Measurements from ENCODE around the gene RPP14.
A peak's percentile ranks its signal among the peaks of the same experiment; 100 is the strongest.

RPP14 gene

DNA sequence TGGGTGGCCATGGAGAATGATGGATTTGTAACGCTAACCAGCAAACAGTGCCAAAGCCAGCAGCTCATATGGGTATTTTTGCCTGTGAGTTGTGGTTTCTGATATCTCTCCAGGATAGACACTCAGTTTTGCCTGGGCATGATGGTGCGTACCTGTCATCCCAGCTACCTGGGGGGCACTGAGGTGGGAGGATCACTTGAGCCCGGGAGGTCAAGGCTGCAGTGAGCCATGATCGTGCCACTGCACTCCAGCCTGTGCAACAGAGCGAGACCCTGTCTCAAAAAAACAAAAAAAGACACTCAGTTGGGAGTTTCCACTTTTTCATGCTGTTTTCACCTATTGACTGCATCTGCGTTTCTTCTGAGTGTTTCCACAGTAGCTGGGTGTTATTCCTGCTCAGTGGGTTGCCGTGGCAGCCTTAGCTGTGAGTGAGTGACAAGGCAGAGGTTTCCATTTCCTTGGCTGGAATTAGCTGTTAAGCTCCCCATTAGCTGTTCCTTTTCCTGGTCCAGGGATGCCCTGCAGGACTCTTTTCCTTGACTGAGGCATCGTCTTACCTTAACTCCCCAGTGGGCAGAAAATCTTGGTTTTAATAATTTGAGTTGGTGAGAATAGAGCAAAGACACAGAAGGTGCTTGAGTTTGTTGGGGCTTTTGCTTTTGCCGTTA lies 14.2 kb upstream of the RPP14 start:
- no peaks in the 10 kb centered on the region for H3K36me3 ChIP-seq (ENCODE audit: control insufficient read depth in 1 of 2, insufficient read depth in 2 of 2, low read length in 2 of 2)
- H2BK12ac ChIP-seq (ENCODE audit: low read length) = no peak overlapping the region
- no peaks in the 10 kb centered on the region for H3K79me2 ChIP-seq (ENCODE audit: control insufficient read depth, insufficient read depth, low read length, poor library complexity)
- no peaks in the 10 kb centered on the region for H3K4me1 ChIP-seq (ENCODE audit: control insufficient read depth in 1 of 2, insufficient read depth in 2 of 2, low read length in 2 of 2)
- H3K27me3 ChIP-seq (ENCODE audit: insufficient read depth, low read length) = no peaks in the 10 kb centered on the region
- H2BK5ac ChIP-seq (ENCODE audit: low read depth, low read length, poor library complexity) = no peak overlapping the region
- H3K27ac ChIP-seq (ENCODE audit: low read depth, low read length) = no peak overlapping the region
- no peak overlapping the region for H3K4me3 ChIP-seq (ENCODE audit: low read depth, low read length)
- H3K4ac ChIP-seq (ENCODE audit: low read depth, low read length) = no peak overlapping the region
- no peak overlapping the region for H4K91ac ChIP-seq (ENCODE audit: low read depth, low read length)
- H3K18ac ChIP-seq (ENCODE audit: low read length) = no peak overlapping the region
- no peak overlapping the region for H3K4me2 ChIP-seq (ENCODE audit: low read length)
- H4K8ac ChIP-seq (ENCODE audit: low read depth, low read length) = no peak overlapping the region
- whole genome bisulfite sequencing (ENCODE audit: extremely low coverage, insufficient coverage, insufficient read length) = no CpG with 5 or more reads among the region's 9 CpGs
- DNase-seq = no peak
- H3K9me3 ChIP-seq (ENCODE audit: insufficient read depth, low read depth, low read length) = peaks cover 3% of the 10 kb centered on the region
- no peaks in the 10 kb centered on the region for H3K79me1 ChIP-seq (ENCODE audit: low read length)
- H3K9ac ChIP-seq (ENCODE audit: low read length) = no peak overlapping the region
- H3K14ac ChIP-seq (ENCODE audit: low read length) = no peak overlapping the region
- no peak overlapping the region for H4K12ac ChIP-seq (ENCODE audit: low read depth, low read length)
- no peak overlapping the region for H2AK5ac ChIP-seq (ENCODE audit: low read length)
- H2BK120ac ChIP-seq (ENCODE audit: insufficient read depth, low read length, poor library complexity) = no peak overlapping the region
- no peak overlapping the region for H2AFZ ChIP-seq (ENCODE audit: insufficient read depth, low read length, poor library complexity)
- peak overlapping the region; percentile 40 for H3K23ac ChIP-seq (ENCODE audit: low read length)

DNA sequence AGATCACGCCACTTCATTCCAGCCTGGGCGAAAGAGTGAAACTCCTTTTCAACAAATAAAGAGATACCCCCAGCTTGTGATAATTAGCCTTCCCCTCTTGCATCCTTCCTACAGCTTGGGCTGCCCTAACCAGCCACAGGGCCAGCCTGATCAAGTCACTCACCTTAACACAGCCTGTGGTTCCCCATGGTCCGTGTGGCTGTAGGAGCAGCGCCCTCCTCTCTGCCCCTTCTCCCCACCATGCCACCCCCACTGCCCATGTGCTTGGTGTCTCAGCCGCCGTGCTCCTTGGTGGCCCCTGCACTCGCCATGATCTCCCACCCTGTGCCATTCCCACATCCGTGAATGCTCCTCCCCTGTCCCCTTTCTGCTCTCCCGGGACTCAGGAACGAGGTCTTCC lies 13.2 kb upstream of the RPP14 start:
- no peak overlapping the region for H2BK12ac ChIP-seq (ENCODE audit: low read length)
- H4K8ac ChIP-seq (ENCODE audit: low read depth, low read length) = no peak overlapping the region
- H3K79me2 ChIP-seq (ENCODE audit: control insufficient read depth, insufficient read depth, low read length, poor library complexity) = no peaks in the 10 kb centered on the region
- H3K4me3 ChIP-seq (ENCODE audit: low read depth, low read length) = no peak overlapping the region
- no peak overlapping the region for H2BK120ac ChIP-seq (ENCODE audit: insufficient read depth, low read length, poor library complexity)
- no peak overlapping the region for H3K23ac ChIP-seq (ENCODE audit: low read length)
- H3K4me2 ChIP-seq (ENCODE audit: low read length) = no peak overlapping the region
- no peak overlapping the region for H4K91ac ChIP-seq (ENCODE audit: low read depth, low read length)
- WGBS (ENCODE audit: extremely low coverage, insufficient coverage, insufficient read length) = no CpG with 5 or more reads among the region's 10 CpGs
- H3K27me3 ChIP-seq (ENCODE audit: insufficient read depth, low read length) = no peaks in the 10 kb centered on the region
- H3K18ac ChIP-seq (ENCODE audit: low read length) = no peak overlapping the region
- no peak overlapping the region for H2BK5ac ChIP-seq (ENCODE audit: low read depth, low read length, poor library complexity)
- H3K79me1 ChIP-seq (ENCODE audit: low read length) = no peaks in the 10 kb centered on the region
- H2AK5ac ChIP-seq (ENCODE audit: low read length) = no peak overlapping the region
- peaks cover 3% of the 10 kb centered on the region for H3K9me3 ChIP-seq (ENCODE audit: insufficient read depth, low read depth, low read length)
- no peak for DNase-seq
- H3K9ac ChIP-seq (ENCODE audit: low read length) = no peak overlapping the region
- no peak overlapping the region for H3K27ac ChIP-seq (ENCODE audit: low read depth, low read length)
- no peak overlapping the region for H3K14ac ChIP-seq (ENCODE audit: low read length)
- H3K4me1 ChIP-seq (ENCODE audit: control insufficient read depth in 1 of 2, insufficient read depth in 2 of 2, low read length in 2 of 2) = no peaks in the 10 kb centered on the region
- H2AFZ ChIP-seq (ENCODE audit: insufficient read depth, low read length, poor library complexity) = no peak overlapping the region
- no peaks in the 10 kb centered on the region for H3K36me3 ChIP-seq (ENCODE audit: control insufficient read depth in 1 of 2, insufficient read depth in 2 of 2, low read length in 2 of 2)
- H4K12ac ChIP-seq (ENCODE audit: low read depth, low read length) = no peak overlapping the region
- no peak overlapping the region for H3K4ac ChIP-seq (ENCODE audit: low read depth, low read length)

DNA sequence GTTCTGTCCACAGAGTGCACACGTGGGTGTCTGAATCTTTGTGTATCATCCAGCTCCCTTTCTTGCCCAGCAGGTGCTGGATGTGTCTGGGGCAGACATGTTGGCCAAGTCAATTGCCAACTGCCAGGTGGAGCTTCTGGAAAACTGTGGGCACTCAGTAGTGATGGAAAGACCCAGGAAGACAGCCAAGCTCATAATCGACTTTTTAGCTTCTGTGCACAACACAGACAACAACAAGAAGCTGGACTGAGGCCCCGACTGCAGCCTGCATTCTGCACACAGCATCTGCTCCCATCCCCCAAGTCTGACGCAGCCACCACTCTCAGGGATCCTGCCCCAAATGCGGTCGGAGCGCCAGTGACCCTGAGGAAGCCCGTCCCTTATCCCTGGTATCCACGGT lies 12.5 kb upstream of the RPP14 start:
- Histone ChIP-seq H3K4me2 (ENCODE audit: low read length) (no peak overlapping the region), H3K79me1 (ENCODE audit: low read length) (no peaks in the 10 kb centered on the region), H4K8ac (ENCODE audit: low read depth, low read length) (no peak overlapping the region), H2AK5ac (ENCODE audit: low read length) (no peak overlapping the region), H2AFZ (ENCODE audit: insufficient read depth, low read length, poor library complexity) (no peak overlapping the region), H2BK5ac (ENCODE audit: low read depth, low read length, poor library complexity) (no peak overlapping the region), H2BK120ac (ENCODE audit: insufficient read depth, low read length, poor library complexity) (no peak overlapping the region), H3K14ac (ENCODE audit: low read length) (no peak overlapping the region), H3K79me2 (ENCODE audit: control insufficient read depth, insufficient read depth, low read length, poor library complexity) (no peaks in the 10 kb centered on the region), H3K18ac (ENCODE audit: low read length) (no peak overlapping the region), H3K4ac (ENCODE audit: low read depth, low read length) (no peak overlapping the region), H3K27ac (ENCODE audit: low read depth, low read length) (no peak overlapping the region), H3K9me3 (ENCODE audit: insufficient read depth, low read depth, low read length) (peaks cover 3% of the 10 kb centered on the region), H3K27me3 (ENCODE audit: insufficient read depth, low read length) (no peaks in the 10 kb centered on the region), H4K12ac (ENCODE audit: low read depth, low read length) (no peak overlapping the region), H3K9ac (ENCODE audit: low read length) (no peak overlapping the region), H3K23ac (ENCODE audit: low read length) (no peak overlapping the region), H4K91ac (ENCODE audit: low read depth, low read length) (no peak overlapping the region), H3K4me1 (ENCODE audit: control insufficient read depth in 1 of 2, insufficient read depth in 2 of 2, low read length in 2 of 2) (no peaks in the 10 kb centered on the region), H3K4me3 (ENCODE audit: low read depth, low read length) (no peak overlapping the region), H2BK12ac (ENCODE audit: low read length) (no peak overlapping the region), H3K36me3 (ENCODE audit: control insufficient read depth in 1 of 2, insufficient read depth in 2 of 2, low read length in 2 of 2) (no peaks in the 10 kb centered on the region)
- DNase-seq = no peak
- no CpG with 5 or more reads among the region's 9 CpGs for WGBS (ENCODE audit: extremely low coverage, insufficient coverage, insufficient read length)

DNA sequence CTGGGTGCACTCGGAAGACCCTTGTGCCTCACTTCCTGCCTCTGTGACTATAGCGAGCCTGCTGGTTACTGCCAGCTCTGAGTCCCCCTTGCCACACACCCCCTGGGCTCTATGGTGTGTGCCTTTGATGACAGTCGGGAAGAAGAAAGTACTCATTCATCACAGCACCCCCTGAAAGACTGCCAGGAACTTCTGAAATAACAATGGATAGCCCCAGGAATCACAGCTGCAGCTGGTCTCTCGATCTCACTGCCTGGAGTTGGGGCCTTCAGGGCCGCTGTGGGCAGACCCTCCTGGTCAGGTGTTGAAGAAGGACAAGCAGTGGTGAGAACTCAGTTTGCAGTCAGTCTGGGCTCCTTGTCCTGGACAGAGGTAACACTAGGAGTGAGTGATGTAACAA lies 9.8 kb upstream of the RPP14 start:
- Histone ChIP-seq H3K4me1 (ENCODE audit: control insufficient read depth in 1 of 2, insufficient read depth in 2 of 2, low read length in 2 of 2) (no peaks in the 10 kb centered on the region), H3K4ac (ENCODE audit: low read depth, low read length) (no peak overlapping the region), H4K91ac (ENCODE audit: low read depth, low read length) (no peak overlapping the region), H3K79me1 (ENCODE audit: low read length) (no peaks in the 10 kb centered on the region), H2BK120ac (ENCODE audit: insufficient read depth, low read length, poor library complexity) (no peak overlapping the region), H3K27ac (ENCODE audit: low read depth, low read length) (no peak overlapping the region), H2AFZ (ENCODE audit: insufficient read depth, low read length, poor library complexity) (no peak overlapping the region), H2BK12ac (ENCODE audit: low read length) (no peak overlapping the region), H3K27me3 (ENCODE audit: insufficient read depth, low read length) (no peaks in the 10 kb centered on the region), H2AK5ac (ENCODE audit: low read length) (no peak overlapping the region), H4K8ac (ENCODE audit: low read depth, low read length) (no peak overlapping the region), H3K23ac (ENCODE audit: low read length) (no peak overlapping the region), H3K36me3 (ENCODE audit: control insufficient read depth in 1 of 2, insufficient read depth in 2 of 2, low read length in 2 of 2) (no peaks in the 10 kb centered on the region), H4K12ac (ENCODE audit: low read depth, low read length) (no peak overlapping the region), H3K79me2 (ENCODE audit: control insufficient read depth, insufficient read depth, low read length, poor library complexity) (no peaks in the 10 kb centered on the region), H3K4me2 (ENCODE audit: low read length) (no peak overlapping the region), H3K18ac (ENCODE audit: low read length) (no peak overlapping the region), H3K14ac (ENCODE audit: low read length) (no peak overlapping the region), H3K9ac (ENCODE audit: low read length) (no peak overlapping the region), H3K9me3 (ENCODE audit: insufficient read depth, low read depth, low read length) (peaks cover 3% of the 10 kb centered on the region), H2BK5ac (ENCODE audit: low read depth, low read length, poor library complexity) (no peak overlapping the region), H3K4me3 (ENCODE audit: low read depth, low read length) (no peak overlapping the region)
- DNase-seq = no peak
- no CpG with 5 or more reads among the region's 5 CpGs for WGBS (ENCODE audit: extremely low coverage, insufficient coverage, insufficient read length)
